Activated CD4-positive, alpha-beta T cell treated with anti-CD3 and anti-CD28 coated beads, Interleukin-2, amount 10 ng/mL, durations not matched to agents 24 days and 14 days (primary cell): ENCODE results near the gene APOBR. TPM values are rescaled to one million over a fixed set of nuclear protein-coding genes. Genes with fewer than 3 reads are reported as not detected.
"Not testable (repeated sequence)": the region's sequence is repeated elsewhere in the genome, so short reads cannot be mapped to it uniquely, and the experiment has no call there.

Experiments used
- DNase-seq: peaks from one replicate; pipeline ENCODE4 v3.0.0; 2022
- H3K27ac Mint-ChIP-seq: one replicate; pipeline ENCODE4 v1.8.0; 2022; ENCODE audit warnings: mild to moderate bottlenecking, mixed read lengths
- H3K27me3 Mint-ChIP-seq: one replicate; pipeline ENCODE4 v1.8.0; 2022; ENCODE audit warnings: mixed read lengths
- H3K36me3 Mint-ChIP-seq: one replicate; pipeline ENCODE4 v1.8.0; 2022; ENCODE audit warnings: low read depth, mild to moderate bottlenecking, mixed read lengths
- H3K4me1 Mint-ChIP-seq: one replicate; pipeline ENCODE4 v1.8.0; 2021; ENCODE audit warnings: mixed read lengths
- H3K4me3 Mint-ChIP-seq: one replicate; pipeline ENCODE4 v1.8.0; 2022; ENCODE audit warnings: mild to moderate bottlenecking, moderate library complexity, mixed read lengths
- H3K9me3 Mint-ChIP-seq: one replicate; pipeline ENCODE4 v1.8.0; 2021; ENCODE audit warnings: mixed read lengths
- intact Hi-C: fragments of 100-400 bp; cut with micrococcal nuclease; formaldehyde crosslinking; loops from one replicate; pipeline ENCODE4 v1.15.1; 2023
- total RNA-seq: library from RNA; stranded (reverse); gene quantifications from 2 replicates; pipeline ENCODE4 v1.2.3, GENCODE V29; 2022

APOBR gene
- total RNA-seq, 1 donor from 2014 or later = 4.0 TPM

DNA sequence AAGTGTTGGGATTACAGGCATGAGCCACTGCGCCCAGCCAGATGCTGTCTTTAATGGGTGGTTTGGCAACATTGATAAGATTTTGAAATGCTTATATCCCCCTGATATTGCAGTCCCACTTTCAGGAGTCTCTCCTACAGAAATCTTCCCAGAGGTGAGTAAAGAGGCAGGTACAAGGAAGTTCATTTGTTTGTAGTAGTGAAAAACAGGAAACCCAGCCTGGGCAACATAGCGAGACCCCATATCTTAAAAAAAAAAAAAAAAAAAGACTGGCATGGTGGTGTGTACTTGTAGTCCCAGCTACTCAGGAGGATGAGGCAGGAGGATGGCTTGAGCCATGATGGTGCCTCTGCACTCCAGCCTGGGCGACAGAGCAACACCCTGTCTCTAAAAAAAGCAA is 50.6 kb downstream of the APOBR start:
- Mint-ChIP-seq H3K9me3 (no peaks in the 10 kb centered on the region), H3K4me1 (peaks cover 11% of the 10 kb centered on the region), H3K4me3 (no peak overlapping the region), H3K36me3 (no peaks in the 10 kb centered on the region), H3K27ac (no peak overlapping the region), H3K27me3 (peaks cover 9% of the 10 kb centered on the region)
- intact Hi-C loops = no loop called here
- no peak for DNase-seq

DNA sequence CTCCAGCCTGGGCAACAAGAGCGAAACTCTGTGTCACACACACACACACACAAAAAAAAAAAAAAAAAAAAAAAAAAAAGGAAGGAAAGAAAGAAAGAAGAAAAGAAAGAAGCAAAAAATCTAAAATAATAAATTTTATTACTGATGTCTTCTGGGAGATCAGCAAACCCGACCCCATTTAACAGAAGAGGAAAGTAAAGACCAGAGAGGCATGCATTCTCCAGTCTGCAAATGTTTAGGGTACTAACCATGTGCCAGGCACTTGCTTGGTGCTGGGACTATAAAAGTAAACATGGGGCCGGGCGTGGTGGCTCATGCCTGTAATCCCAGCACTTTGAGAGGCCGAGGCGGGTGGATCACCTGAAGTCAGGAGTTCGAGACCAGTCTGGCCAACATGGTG is 51.5 kb downstream of the APOBR start:
- H3K4me3 Mint-ChIP-seq, H3K9me3 Mint-ChIP-seq, H3K36me3 Mint-ChIP-seq, intact Hi-C loops, H3K27ac Mint-ChIP-seq, H3K27me3 Mint-ChIP-seq, DNase-seq, H3K4me1 Mint-ChIP-seq: not testable (repeated sequence)

DNA sequence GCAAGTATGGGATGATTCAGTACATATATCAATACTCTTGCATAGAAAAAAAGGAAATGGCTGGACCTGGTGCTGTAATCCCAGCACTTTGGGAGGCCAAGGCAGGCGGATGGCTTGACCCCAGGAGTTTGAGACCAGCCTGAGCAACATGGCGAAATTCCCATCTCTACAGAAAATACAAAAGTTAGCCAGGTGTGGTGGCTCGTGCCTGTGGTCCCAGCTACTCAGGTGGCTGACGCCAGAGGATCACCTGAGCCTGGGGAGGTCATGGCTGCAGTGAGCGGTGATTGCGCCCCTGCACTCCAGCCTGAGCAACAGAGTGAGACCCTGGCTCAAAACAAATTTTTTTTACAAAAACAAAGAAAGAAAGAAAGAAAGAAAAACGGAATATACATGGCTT is 52.2 kb downstream of the APOBR start:
- Mint-ChIP-seq H3K4me1 (peaks cover 8% of the 10 kb centered on the region), H3K9me3 (no peaks in the 10 kb centered on the region), H3K36me3 (no peaks in the 10 kb centered on the region), H3K4me3 (no peak overlapping the region), H3K27me3 (peaks cover 9% of the 10 kb centered on the region), H3K27ac (no peak overlapping the region)
- intact Hi-C loops = no loop called here
- DNase-seq = no peak

DNA sequence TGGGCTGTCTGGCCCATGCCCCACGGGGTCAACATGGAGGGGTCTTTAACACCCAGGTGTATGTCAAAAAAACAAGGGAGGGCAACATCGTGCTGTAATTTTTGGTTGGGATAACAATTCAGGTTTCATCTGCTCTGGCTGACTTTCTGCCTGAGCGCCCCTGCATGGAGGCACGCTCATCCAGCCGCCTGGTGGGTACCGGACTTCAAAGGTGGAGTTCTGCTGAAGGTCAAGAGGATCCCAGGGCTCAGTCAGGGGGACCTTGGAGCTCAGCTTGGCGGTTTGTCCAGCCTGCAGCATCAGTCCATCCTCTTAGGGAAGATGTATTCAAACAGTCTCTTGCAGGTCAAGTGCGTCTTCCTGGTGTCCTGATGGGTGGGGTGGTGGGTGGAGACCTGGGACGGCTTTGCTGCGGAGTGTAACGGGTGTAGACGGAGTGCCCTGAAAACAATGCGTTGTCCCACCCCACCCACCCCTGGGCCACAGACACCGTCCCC is 53.9 kb downstream of the APOBR start:
- Mint-ChIP-seq H3K36me3 (no peaks in the 10 kb centered on the region), H3K27me3 (peaks cover 9% of the 10 kb centered on the region), H3K27ac (no peak overlapping the region), H3K4me1 (peaks cover 8% of the 10 kb centered on the region), H3K9me3 (no peaks in the 10 kb centered on the region), H3K4me3 (no peak overlapping the region)
- intact Hi-C loops = no loop called here
- no peak for DNase-seq

Other genes with a start within 250 kb of the APOBR start
- gene SBK1, start 202.1 kb upstream of the APOBR start, total RNA-seq = 0.85 and 1.5 TPM in 2 replicates
- 3.0 and 3.2 TPM in 2 replicates for gene NPIPB6, start 131.1 kb upstream of the APOBR start, total RNA-seq
- gene EIF3CL, start 90.8 kb upstream of the APOBR start, total RNA-seq = 174 and 212 TPM in 2 replicates
- not detected in 2 replicates for gene NPIPB7, start 22.3 kb upstream of the APOBR start, total RNA-seq
- 26.1 and 27.7 TPM in 2 replicates for gene CLN3, start 2.6 kb upstream of the APOBR start, total RNA-seq
- gene IL27, start 12.2 kb downstream of the APOBR start, total RNA-seq = not detected in 2 replicates
- gene NUPR1, start 44.3 kb downstream of the APOBR start, total RNA-seq = not detected in 2 replicates
- 33.6 and 42.5 TPM in 2 replicates for gene SGF29, start 59.3 kb downstream of the APOBR start, total RNA-seq
- gene SULT1A2, start 102.4 kb downstream of the APOBR start, total RNA-seq = 0.23 and 0.52 TPM in 2 replicates
- gene SULT1A1, start 115.4 kb downstream of the APOBR start, total RNA-seq = 9.4 and 12.1 TPM in 2 replicates
- gene NPIPB8, start 143.4 kb downstream of the APOBR start, total RNA-seq = 1.3 and 2.4 TPM in 2 replicates
- gene EIF3C, start 216.8 kb downstream of the APOBR start, total RNA-seq = 1,266 and 1,275 TPM in 2 replicates